Epithelial cell of proximal tubule (primary cell): ENCODE measurements around the gene ORC1. TPM values are rescaled to one million over a fixed set of nuclear protein-coding genes. Genes with fewer than 3 reads are reported as not detected.

Experiments used
- DNase-seq: peaks from one replicate; pipeline ENCODE4 v3.0.0-alpha.2; 2011; ENCODE audit warnings: low read depth
- H3K4me3 ChIP-seq: 2 replicates; pipeline ENCODE4 v1.5.1; 2011; ENCODE audit warnings: low read depth, mild to moderate bottlenecking, low read length
- CTCF ChIP-seq: conservative IDR thresholded peaks from 2 replicates; pipeline ENCODE4 v1.5.1; 2012; ENCODE audit warnings: low read depth, mild to moderate bottlenecking, low read length
- total RNA-seq: library from RNA; depleted of rRNA; stranded (reverse); fragments of >200 nt; gene quantifications from 2 replicates; pipeline ENCODE4 v1.2.3, GENCODE V29; 2015

ORC1 gene
- total RNA-seq, 1 donor from 2014 or later: 13.0 TPM

- no peak overlapping the region for H3K4me3 ChIP-seq
- TF ChIP-seq CTCF: no peak
- DNase-seq: no peak
Observed at GRCh38 chr1:52332411-52332810, 71.8 kb downstream of the ORC1 start.

- no peak for TF ChIP-seq CTCF
- no peak for DNase-seq
- no peak overlapping the region for H3K4me3 ChIP-seq
Observed at GRCh38 chr1:52328615-52329014, 75.6 kb downstream of the ORC1 start.

GRCh38 chr1:52325786-52326185 is 78.4 kb downstream of the ORC1 start:
- H3K4me3 ChIP-seq: no peak overlapping the region
- TF ChIP-seq CTCF: no peak
- no peak for DNase-seq

GRCh38 chr1:52323731-52324130 is 80.5 kb downstream of the ORC1 start:
- TF ChIP-seq CTCF: no peak
- no peak for DNase-seq
- H3K4me3 ChIP-seq: no peak overlapping the region

Other genes with a start within 250 kb of the ORC1 start
- gene CC2D1B, start 38.2 kb downstream of the ORC1 start, total RNA-seq: 32.5 and 33.9 TPM in 2 replicates
- gene PRPF38A, start 179 bp upstream of the ORC1 start, total RNA-seq: 14.0 and 16.3 TPM in 2 replicates
- gene TUT4, start 148.7 kb upstream of the ORC1 start, total RNA-seq: 17.5 and 18.7 TPM in 2 replicates
- gene GPX7, start 197.9 kb upstream of the ORC1 start, total RNA-seq: 35.1 and 39.8 TPM in 2 replicates
- gene SHISAL2A, start 228.7 kb upstream of the ORC1 start, total RNA-seq: 0.17 TPM in 1 of 2 replicates, not detected in the other